K562 (cell line): Measurements from ENCODE around the gene PPP1CC. TPM values are rescaled to one million over a fixed set of nuclear protein-coding genes. Genes with fewer than 3 reads are reported as not detected.

Source experiments
- ATF7 ChIP-seq: fragments of 450-650 bp; IDR thresholded peaks from 2 replicates; pipeline ENCODE4 v1.7.1; 2014; ENCODE audit warnings: mild to moderate bottlenecking, moderate library complexity
- CTBP1 ChIP-seq: fragments of 450-650 bp; IDR thresholded peaks from 2 replicates; pipeline ENCODE4 v1.6.1; 2016; ENCODE audit warnings: borderline replicate concordance
- CXXC5 ChIP-seq: fragments of 250-450 bp; sonication (Bioruptor Pico); IDR thresholded peaks from 2 replicates; pipeline ENCODE4 v1.8.0; 2022; ENCODE audit warnings: inconsistent platforms, mild to moderate bottlenecking, moderate library complexity
- RBBP5 ChIP-seq: fragments of 200-600 bp; sonication (generic); IDR thresholded peaks from 2 replicates; pipeline ENCODE4 v1.6.1; 2012; ENCODE audit warnings: borderline replicate concordance, mild to moderate bottlenecking, low read length, control low read depth, inconsistent platforms; ENCODE audit not compliant: insufficient read depth, poor library complexity, severe bottlenecking
- TAF7 ChIP-seq: fragments of 450-650 bp; IDR thresholded peaks from 2 replicates; pipeline ENCODE4 v1.6.1; 2016; ENCODE audit warnings: missing genetic modification characterization, missing compliant biosample characterization
- polyA plus RNA-seq, 8 experiments: library from polyadenylated mRNA; depleted of rRNA in 4 of 8; stranded (reverse) in 5 of 8; unstranded in 3 of 8; fragments of >200 nt; fragmentation: Nextera tagmentation in 2 of 8; fragmentation: Illumina TruSeq in 1 of 8; extraction: Ambion mirVana in 2 of 8; extraction: Trizol in 1 of 8; gene quantifications; 2 replicates each; pipeline versions ENCODE4 v1.2.1 to v1.2.3, GENCODE V29; 2011 to 2014; ENCODE audit warnings: inconsistent platforms in 1 of 8, missing spikeins in 1 of 8
- total RNA-seq, 7 experiments: library from RNA; depleted of rRNA in 6 of 7; stranded (reverse); fragments of >200 nt in 6 of 7; fragmentation: Illumina TruSeq in 2 of 7; extraction: Trizol in 2 of 7; gene quantifications; 2 replicates each; pipeline versions ENCODE4 v1.2.1 to v1.2.3, GENCODE V29; 2011 to 2021; ENCODE audit warnings: low replicate concordance in 1 of 7
- TF ChIP-seq, protein P1 (sequence below): fragments of 450-650 bp; IDR thresholded peaks from 2 replicates; pipeline ENCODE4 v1.6.1; 2017; ENCODE audit warnings: antibody characterized with exemption, mild to moderate bottlenecking
- TF ChIP-seq, protein P2 (sequence below), 2 experiments: fragments of 450-650 bp in 1 of 2; IDR thresholded peaks; 2 replicates each; pipeline ENCODE4 v1.6.1; 2011 to 2017; ENCODE audit warnings: low read depth in 2 of 2, antibody characterized with exemption in 1 of 2, borderline replicate concordance in 1 of 2, low read length in 1 of 2, mild to moderate bottlenecking in 1 of 2, mixed read lengths in 1 of 2; ENCODE audit not compliant: control insufficient read depth in 1 of 2
- TF ChIP-seq, protein P3 (sequence below): fragments of 250-450 bp; sonication (Bioruptor Pico); IDR thresholded peaks from 2 replicates; pipeline ENCODE4 v1.4.0; 2020; ENCODE audit warnings: borderline replicate concordance
- TF ChIP-seq, protein P4 (sequence below): fragments of 450-650 bp; IDR thresholded peaks from 2 replicates; pipeline ENCODE4 v1.6.1; 2018; ENCODE audit warnings: mild to moderate bottlenecking, low read depth; ENCODE audit not compliant: partially characterized antibody
- TF ChIP-seq, protein P5 (sequence below): sonication (generic); formaldehyde crosslinking; IDR thresholded peaks from 2 replicates; pipeline ENCODE4 v1.8.0; 2022; ENCODE audit warnings: mild to moderate bottlenecking, missing genetic modification reagents
- TF ChIP-seq, protein P6 (sequence below): sonication (generic); formaldehyde crosslinking; IDR thresholded peaks from 2 replicates; pipeline ENCODE4 v1.8.0; 2022; ENCODE audit warnings: missing genetic modification reagents, mild to moderate bottlenecking, borderline replicate concordance

PPP1CC gene
- total and polyA plus RNA-seq, 9 of the 15 experiments (the other 6 are each of a cell fraction or from before 2014, with no cell fraction given), result 67.4 to 286 (median 195) TPM

DNA sequence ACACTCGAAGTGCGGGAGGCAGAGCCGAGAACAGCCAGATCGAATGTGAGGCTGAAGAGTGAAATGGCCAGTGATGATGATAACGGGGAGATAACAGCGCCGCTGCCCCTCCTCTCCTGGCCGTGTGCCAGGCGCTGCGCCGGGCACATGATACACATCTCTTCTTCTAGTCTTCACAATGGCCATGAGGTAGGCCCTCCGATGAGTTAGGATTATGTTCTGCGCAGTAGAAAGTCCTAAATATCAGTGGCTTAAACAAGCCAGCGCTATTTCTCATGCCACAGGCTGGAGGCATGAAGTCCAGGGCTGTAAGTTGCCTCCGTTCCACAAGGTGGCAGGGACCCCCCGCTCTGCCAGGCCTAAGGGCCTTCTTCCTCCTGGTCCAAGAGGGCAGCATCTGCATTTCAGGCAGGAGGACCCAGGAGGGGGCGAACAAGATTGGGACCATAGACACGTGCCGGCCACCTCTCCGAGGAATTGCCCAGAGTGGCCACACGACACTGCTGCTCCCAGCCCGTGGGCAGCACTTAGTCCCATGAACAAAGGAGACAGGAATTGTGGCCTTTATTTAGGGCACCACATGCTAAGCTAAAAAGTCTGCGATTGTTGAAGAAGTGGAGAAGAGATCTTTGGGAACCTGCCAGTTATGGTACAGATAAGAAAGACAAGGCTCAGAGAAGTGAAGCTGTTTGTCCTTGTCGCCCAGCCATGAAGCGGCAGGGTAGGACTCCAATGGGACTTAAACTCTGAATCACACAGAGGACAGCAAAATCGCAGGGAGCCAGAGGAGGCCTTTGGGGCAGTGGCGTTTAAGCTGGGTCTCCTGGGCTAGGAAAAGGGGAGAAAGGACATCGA lies 42.9 kb downstream of the PPP1CC start (continued):
- TF ChIP-seq, protein P1, sequence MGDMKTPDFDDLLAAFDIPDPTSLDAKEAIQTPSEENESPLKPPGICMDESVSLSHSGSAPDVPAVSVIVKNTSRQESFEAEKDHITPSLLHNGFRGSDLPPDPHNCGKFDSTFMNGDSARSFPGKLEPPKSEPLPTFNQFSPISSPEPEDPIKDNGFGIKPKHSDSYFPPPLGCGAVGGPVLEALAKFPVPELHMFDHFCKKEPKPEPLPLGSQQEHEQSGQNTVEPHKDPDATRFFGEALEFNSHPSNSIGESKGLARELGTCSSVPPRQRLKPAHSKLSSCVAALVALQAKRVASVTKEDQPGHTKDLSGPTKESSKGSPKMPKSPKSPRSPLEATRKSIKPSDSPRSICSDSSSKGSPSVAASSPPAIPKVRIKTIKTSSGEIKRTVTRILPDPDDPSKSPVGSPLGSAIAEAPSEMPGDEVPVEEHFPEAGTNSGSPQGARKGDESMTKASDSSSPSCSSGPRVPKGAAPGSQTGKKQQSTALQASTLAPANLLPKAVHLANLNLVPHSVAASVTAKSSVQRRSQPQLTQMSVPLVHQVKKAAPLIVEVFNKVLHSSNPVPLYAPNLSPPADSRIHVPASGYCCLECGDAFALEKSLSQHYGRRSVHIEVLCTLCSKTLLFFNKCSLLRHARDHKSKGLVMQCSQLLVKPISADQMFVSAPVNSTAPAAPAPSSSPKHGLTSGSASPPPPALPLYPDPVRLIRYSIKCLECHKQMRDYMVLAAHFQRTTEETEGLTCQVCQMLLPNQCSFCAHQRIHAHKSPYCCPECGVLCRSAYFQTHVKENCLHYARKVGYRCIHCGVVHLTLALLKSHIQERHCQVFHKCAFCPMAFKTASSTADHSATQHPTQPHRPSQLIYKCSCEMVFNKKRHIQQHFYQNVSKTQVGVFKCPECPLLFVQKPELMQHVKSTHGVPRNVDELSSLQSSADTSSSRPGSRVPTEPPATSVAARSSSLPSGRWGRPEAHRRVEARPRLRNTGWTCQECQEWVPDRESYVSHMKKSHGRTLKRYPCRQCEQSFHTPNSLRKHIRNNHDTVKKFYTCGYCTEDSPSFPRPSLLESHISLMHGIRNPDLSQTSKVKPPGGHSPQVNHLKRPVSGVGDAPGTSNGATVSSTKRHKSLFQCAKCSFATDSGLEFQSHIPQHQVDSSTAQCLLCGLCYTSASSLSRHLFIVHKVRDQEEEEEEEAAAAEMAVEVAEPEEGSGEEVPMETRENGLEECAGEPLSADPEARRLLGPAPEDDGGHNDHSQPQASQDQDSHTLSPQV, result 0 out of 2 replicates have a peak, but pooled peaks have one; percentile 63
- TF ChIP-seq CXXC5, result peak; percentile 58; the same call in 1 of the 2 replicates
- TF ChIP-seq, protein P2, sequence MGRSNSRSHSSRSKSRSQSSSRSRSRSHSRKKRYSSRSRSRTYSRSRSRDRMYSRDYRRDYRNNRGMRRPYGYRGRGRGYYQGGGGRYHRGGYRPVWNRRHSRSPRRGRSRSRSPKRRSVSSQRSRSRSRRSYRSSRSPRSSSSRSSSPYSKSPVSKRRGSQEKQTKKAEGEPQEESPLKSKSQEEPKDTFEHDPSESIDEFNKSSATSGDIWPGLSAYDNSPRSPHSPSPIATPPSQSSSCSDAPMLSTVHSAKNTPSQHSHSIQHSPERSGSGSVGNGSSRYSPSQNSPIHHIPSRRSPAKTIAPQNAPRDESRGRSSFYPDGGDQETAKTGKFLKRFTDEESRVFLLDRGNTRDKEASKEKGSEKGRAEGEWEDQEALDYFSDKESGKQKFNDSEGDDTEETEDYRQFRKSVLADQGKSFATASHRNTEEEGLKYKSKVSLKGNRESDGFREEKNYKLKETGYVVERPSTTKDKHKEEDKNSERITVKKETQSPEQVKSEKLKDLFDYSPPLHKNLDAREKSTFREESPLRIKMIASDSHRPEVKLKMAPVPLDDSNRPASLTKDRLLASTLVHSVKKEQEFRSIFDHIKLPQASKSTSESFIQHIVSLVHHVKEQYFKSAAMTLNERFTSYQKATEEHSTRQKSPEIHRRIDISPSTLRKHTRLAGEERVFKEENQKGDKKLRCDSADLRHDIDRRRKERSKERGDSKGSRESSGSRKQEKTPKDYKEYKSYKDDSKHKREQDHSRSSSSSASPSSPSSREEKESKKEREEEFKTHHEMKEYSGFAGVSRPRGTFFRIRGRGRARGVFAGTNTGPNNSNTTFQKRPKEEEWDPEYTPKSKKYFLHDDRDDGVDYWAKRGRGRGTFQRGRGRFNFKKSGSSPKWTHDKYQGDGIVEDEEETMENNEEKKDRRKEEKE (IDR thresholded peaks at IDR 0.05; ENCODE audit: borderline replicate concordance in 1 of 2, control insufficient read depth in 1 of 2, low read depth in 2 of 2, low read length in 1 of 2), result no peak
- TF ChIP-seq CTBP1, result peak; percentile 88
- TF ChIP-seq, protein P3, sequence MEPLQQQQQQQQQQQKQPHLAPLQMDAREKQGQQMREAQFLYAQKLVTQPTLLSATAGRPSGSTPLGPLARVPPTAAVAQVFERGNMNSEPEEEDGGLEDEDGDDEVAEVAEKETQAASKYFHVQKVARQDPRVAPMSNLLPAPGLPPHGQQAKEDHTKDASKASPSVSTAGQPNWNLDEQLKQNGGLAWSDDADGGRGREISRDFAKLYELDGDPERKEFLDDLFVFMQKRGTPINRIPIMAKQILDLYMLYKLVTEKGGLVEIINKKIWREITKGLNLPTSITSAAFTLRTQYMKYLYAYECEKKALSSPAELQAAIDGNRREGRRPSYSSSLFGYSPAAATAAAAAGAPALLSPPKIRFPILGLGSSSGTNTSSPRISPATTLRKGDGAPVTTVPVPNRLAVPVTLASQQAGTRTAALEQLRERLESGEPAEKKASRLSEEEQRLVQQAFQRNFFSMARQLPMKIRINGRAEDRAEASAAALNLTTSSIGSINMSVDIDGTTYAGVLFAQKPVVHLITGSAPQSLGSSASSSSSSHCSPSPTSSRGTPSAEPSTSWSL (CRISPR knock-in tag), result no peak
- TF ChIP-seq ATF7, result 0 out of 2 replicates have a peak, but pooled peaks have one; percentile 25
- TF ChIP-seq RBBP5, result peak; percentile 2
- TF ChIP-seq, protein P4, sequence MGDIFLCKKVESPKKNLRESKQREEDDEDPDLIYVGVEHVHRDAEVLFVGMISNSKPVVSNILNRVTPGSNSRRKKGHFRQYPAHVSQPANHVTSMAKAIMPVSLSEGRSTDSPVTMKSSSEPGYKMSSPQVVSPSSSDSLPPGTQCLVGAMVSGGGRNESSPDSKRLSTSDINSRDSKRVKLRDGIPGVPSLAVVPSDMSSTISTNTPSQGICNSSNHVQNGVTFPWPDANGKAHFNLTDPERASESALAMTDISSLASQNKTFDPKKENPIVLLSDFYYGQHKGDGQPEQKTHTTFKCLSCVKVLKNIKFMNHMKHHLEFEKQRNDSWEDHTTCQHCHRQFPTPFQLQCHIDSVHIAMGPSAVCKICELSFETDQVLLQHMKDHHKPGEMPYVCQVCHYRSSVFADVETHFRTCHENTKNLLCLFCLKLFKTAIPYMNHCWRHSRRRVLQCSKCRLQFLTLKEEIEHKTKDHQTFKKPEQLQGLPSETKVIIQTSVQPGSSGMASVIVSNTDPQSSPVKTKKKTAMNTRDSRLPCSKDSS, result no peak
- TF ChIP-seq, protein P5, sequence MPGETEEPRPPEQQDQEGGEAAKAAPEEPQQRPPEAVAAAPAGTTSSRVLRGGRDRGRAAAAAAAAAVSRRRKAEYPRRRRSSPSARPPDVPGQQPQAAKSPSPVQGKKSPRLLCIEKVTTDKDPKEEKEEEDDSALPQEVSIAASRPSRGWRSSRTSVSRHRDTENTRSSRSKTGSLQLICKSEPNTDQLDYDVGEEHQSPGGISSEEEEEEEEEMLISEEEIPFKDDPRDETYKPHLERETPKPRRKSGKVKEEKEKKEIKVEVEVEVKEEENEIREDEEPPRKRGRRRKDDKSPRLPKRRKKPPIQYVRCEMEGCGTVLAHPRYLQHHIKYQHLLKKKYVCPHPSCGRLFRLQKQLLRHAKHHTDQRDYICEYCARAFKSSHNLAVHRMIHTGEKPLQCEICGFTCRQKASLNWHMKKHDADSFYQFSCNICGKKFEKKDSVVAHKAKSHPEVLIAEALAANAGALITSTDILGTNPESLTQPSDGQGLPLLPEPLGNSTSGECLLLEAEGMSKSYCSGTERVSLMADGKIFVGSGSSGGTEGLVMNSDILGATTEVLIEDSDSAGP (CRISPR knock-in tag), result no peak
- TF ChIP-seq, protein P6, sequence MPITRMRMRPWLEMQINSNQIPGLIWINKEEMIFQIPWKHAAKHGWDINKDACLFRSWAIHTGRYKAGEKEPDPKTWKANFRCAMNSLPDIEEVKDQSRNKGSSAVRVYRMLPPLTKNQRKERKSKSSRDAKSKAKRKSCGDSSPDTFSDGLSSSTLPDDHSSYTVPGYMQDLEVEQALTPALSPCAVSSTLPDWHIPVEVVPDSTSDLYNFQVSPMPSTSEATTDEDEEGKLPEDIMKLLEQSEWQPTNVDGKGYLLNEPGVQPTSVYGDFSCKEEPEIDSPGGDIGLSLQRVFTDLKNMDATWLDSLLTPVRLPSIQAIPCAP (CRISPR knock-in tag), result no peak
- no peak for TF ChIP-seq TAF7
